H1 (cell line): Measurements from ENCODE around the gene SLC43A3. TPM values are rescaled to one million over a fixed set of nuclear protein-coding genes. Genes with fewer than 3 reads are reported as not detected.

Experiments
- CTCF ChIA-PET: fragments of 300-600 bp; sonication (Branson Sonifier 250); formaldehyde crosslinking; loops from one replicate; lab custom pipeline; 2021; ENCODE audit not compliant: partially characterized antibody; lab: Charles Lee
- POLR2A ChIA-PET: fragments of 300-600 bp; sonication (Branson Sonifier 250); formaldehyde crosslinking; loops from one replicate; lab custom pipeline; 2021; ENCODE audit warnings: inconsistent platforms; ENCODE audit not compliant: partially characterized antibody; lab: Charles Lee
- DNase-seq, 2 experiments: peaks; one replicate each; pipeline versions ENCODE4 v3.0.0 to v3.0.0-alpha.2; 2010 to 2022; ENCODE audit warnings: low spot score in 2 of 2, low read depth in 1 of 2, mixed read lengths in 1 of 2
- FAIRE-seq: peaks from 2 replicates; lab custom pipeline; 2011; peaks lifted over from hg19 to GRCh38; lab: Jason Lieb, UNC
- H2AFZ ChIP-seq: 2 replicates; pipeline ENCODE4 v1.8.1; 2012; ENCODE audit warnings: low read length, inconsistent platforms
- H2AK5ac ChIP-seq: 2 replicates; pipeline ENCODE4 v1.6.1; 2013; ENCODE audit warnings: low read depth, low read length
- H2BK120ac ChIP-seq: replicated peaks from 2 replicates; pipeline ENCODE3; 2013; ENCODE audit warnings: low read depth, low read length, inconsistent platforms
- H2BK12ac ChIP-seq: 2 replicates; pipeline ENCODE4 v1.6.1; 2013; ENCODE audit warnings: low read depth, low read length
- H2BK15ac ChIP-seq: 2 replicates; pipeline ENCODE4 v1.6.1; 2013; ENCODE audit warnings: low read length
- H2BK20ac ChIP-seq: 2 replicates; pipeline ENCODE4 v1.6.1; 2013; ENCODE audit warnings: low read length
- H2BK5ac ChIP-seq: 2 replicates; pipeline ENCODE4 v1.6.1; 2013; ENCODE audit warnings: low read depth, low read length
- H3K14ac ChIP-seq: 2 replicates; pipeline ENCODE4 v1.6.1; 2013; ENCODE audit warnings: inconsistent platforms; ENCODE audit not compliant: insufficient read length
- H3K18ac ChIP-seq: 2 replicates; pipeline ENCODE4 v1.6.1; 2013; ENCODE audit warnings: low read length; ENCODE audit errors: extremely low read depth
- H3K23ac ChIP-seq: 2 replicates; pipeline ENCODE4 v1.6.1; 2013; ENCODE audit warnings: inconsistent platforms; ENCODE audit not compliant: insufficient read length
- H3K23me2 ChIP-seq: 2 replicates; pipeline ENCODE4 v1.6.1; 2013; ENCODE audit warnings: low read depth, low read length
- H3K27ac ChIP-seq: 2 replicates; pipeline ENCODE4 v1.6.1; 2011; ENCODE audit warnings: low read depth, low read length, inconsistent platforms
- H3K27me3 ChIP-seq, 4 experiments: replicated peaks in 1 of 4; 1 replicate in 1 of 4; 2 replicates in 3 of 4; pipeline versions ENCODE4 v1.6.1 to v1.8.1; 2011 to 2013; ENCODE audit warnings: low read length in 3 of 4, mild to moderate bottlenecking in 3 of 4, inconsistent platforms in 2 of 4, mixed read lengths in 2 of 4, moderate library complexity in 1 of 4; ENCODE audit not compliant: control insufficient read depth in 3 of 4, insufficient read depth in 3 of 4; ENCODE audit errors: extremely low read depth in 1 of 4
- H3K36me3 ChIP-seq, 4 experiments: 2 replicates each; pipeline versions ENCODE4 v1.6.1 to v1.8.1; 2011 to 2013; ENCODE audit warnings: mild to moderate bottlenecking in 4 of 4, low read length in 3 of 4, moderate library complexity in 2 of 4, control low read depth in 1 of 4, inconsistent platforms in 1 of 4; ENCODE audit not compliant: insufficient read depth in 4 of 4, control insufficient read depth in 2 of 4
- H3K4ac ChIP-seq: replicated peaks from 2 replicates; pipeline ENCODE3; 2013; ENCODE audit warnings: low read length, low read depth, mixed read lengths, inconsistent platforms; ENCODE audit not compliant: insufficient read length
- H3K4me1 ChIP-seq, 4 experiments: replicated peaks in 1 of 4; 1 replicate in 1 of 4; 2 replicates in 3 of 4; pipeline versions ENCODE4 v1.6.1 to v1.8.1; 2011 to 2013; ENCODE audit warnings: low read length in 3 of 4, inconsistent platforms in 2 of 4, mixed read lengths in 1 of 4; ENCODE audit not compliant: insufficient read depth in 4 of 4, control insufficient read depth in 3 of 4
- H3K4me2 ChIP-seq, 2 experiments: 2 replicates each; pipeline versions ENCODE4 v1.6.1 to v1.8.1; 2011 to 2013; ENCODE audit warnings: low read depth in 2 of 2, low read length in 2 of 2, control low read depth in 1 of 2, inconsistent platforms in 1 of 2, mild to moderate bottlenecking in 1 of 2; ENCODE audit not compliant: insufficient read depth in 1 of 2
- H3K4me3 ChIP-seq, 4 experiments: fragments of 200-600, 300-600 bp in 1 of 4; sonication (generic), shearing (Covaris generic), sonication (Bioruptor Twin) in 1 of 4; 2 replicates each; pipeline versions ENCODE4 v1.5.1 to v1.8.1; 2011 to 2016; ENCODE audit warnings: low read length in 4 of 4, low read depth in 3 of 4, control low read depth in 2 of 4, inconsistent platforms in 2 of 4, mild to moderate bottlenecking in 2 of 4, mixed read lengths in 1 of 4, moderate library complexity in 1 of 4; ENCODE audit not compliant: insufficient read depth in 2 of 4; ENCODE audit errors: extremely low read depth in 1 of 4
- H3K56ac ChIP-seq: replicated peaks from 2 replicates; pipeline ENCODE3; 2013; ENCODE audit warnings: low read depth, mild to moderate bottlenecking, mixed read lengths, low read length, inconsistent platforms; ENCODE audit not compliant: insufficient read length
- H3K79me1 ChIP-seq: 2 replicates; pipeline ENCODE4 v1.6.1; 2013; ENCODE audit warnings: low read depth, low read length, control low read depth
- H3K79me2 ChIP-seq, 2 experiments: 2 replicates each; pipeline versions ENCODE4 v1.6.1 to v1.8.1; 2012 to 2013; ENCODE audit warnings: low read length in 2 of 2, mild to moderate bottlenecking in 2 of 2, inconsistent platforms in 1 of 2; ENCODE audit not compliant: insufficient read depth in 2 of 2, control insufficient read depth in 1 of 2
- H3K9ac ChIP-seq, 4 experiments: replicated peaks in 1 of 4; 1 replicate in 1 of 4; 2 replicates in 3 of 4; pipeline versions ENCODE4 v1.6.1 to v1.8.1; 2011 to 2013; ENCODE audit warnings: low read depth in 3 of 4, low read length in 3 of 4, control low read depth in 2 of 4, mild to moderate bottlenecking in 2 of 4, moderate library complexity in 2 of 4, inconsistent platforms in 1 of 4; ENCODE audit errors: extremely low read depth in 1 of 4
- H3K9me3 ChIP-seq, 2 experiments: 2 replicates each; pipeline versions ENCODE4 v1.6.1 to v1.8.1; 2012 to 2013; ENCODE audit warnings: mild to moderate bottlenecking in 2 of 2, moderate library complexity in 2 of 2, control low read depth in 1 of 2, inconsistent platforms in 1 of 2, low read depth in 1 of 2, low read length in 1 of 2, mixed read lengths in 1 of 2; ENCODE audit not compliant: insufficient read depth in 2 of 2
- H4K20me1 ChIP-seq, 2 experiments: replicated peaks in 1 of 2; 2 replicates each; pipeline versions ENCODE3 to v1.8.1; 2011 to 2013; ENCODE audit warnings: inconsistent platforms in 2 of 2, low read length in 2 of 2, mild to moderate bottlenecking in 1 of 2; ENCODE audit not compliant: insufficient read depth in 2 of 2, control insufficient read depth in 1 of 2
- H4K5ac ChIP-seq: 2 replicates; pipeline ENCODE4 v1.6.1; 2013; ENCODE audit warnings: low read length, low read depth, mixed read lengths, inconsistent platforms; ENCODE audit not compliant: insufficient read length
- H4K8ac ChIP-seq: 2 replicates; pipeline ENCODE4 v1.8.0; 2013; ENCODE audit warnings: mild to moderate bottlenecking, moderate library complexity, low read length, inconsistent platforms; ENCODE audit not compliant: insufficient read depth; ENCODE audit errors: extremely low read depth
- H4K91ac ChIP-seq: replicated peaks from 2 replicates; pipeline ENCODE3; 2013; ENCODE audit warnings: low read length, mixed read lengths, inconsistent platforms; ENCODE audit not compliant: insufficient read length
- BCL11A ChIP-seq, 2 experiments: IDR thresholded peaks; one replicate each; pipeline ENCODE4 v1.6.1; 2011; ENCODE audit warnings: low read depth in 2 of 2, low read length in 2 of 2, mild to moderate bottlenecking in 2 of 2
- CTBP2 ChIP-seq: IDR thresholded peaks from 2 replicates; pipeline ENCODE4 v1.7.0; 2011; ENCODE audit warnings: borderline replicate concordance, mild to moderate bottlenecking, moderate library complexity, mixed read lengths, low read length; ENCODE audit not compliant: insufficient read depth, insufficient read length
- EGR1 ChIP-seq: IDR thresholded peaks from 2 replicates; pipeline ENCODE4 v1.6.1; 2011; ENCODE audit warnings: low read depth, low read length, borderline replicate concordance
- EP300 ChIP-seq, 2 experiments: IDR thresholded peaks; 1 replicate in 1 of 2; 2 replicates in 1 of 2; pipeline ENCODE4 v1.6.1; 2011 to 2012; ENCODE audit warnings: low read depth in 2 of 2, low read length in 2 of 2, mild to moderate bottlenecking in 2 of 2, borderline replicate concordance in 1 of 2, inconsistent platforms in 1 of 2, moderate library complexity in 1 of 2
- RNF2 ChIP-seq: fragments of 200-900, 300-1000 bp; sonication (generic); IDR thresholded peaks from 2 replicates; pipeline ENCODE4 v1.7.1; 2016; ENCODE audit warnings: borderline replicate concordance, low read depth, mild to moderate bottlenecking, antibody characterized with exemption, low read length; ENCODE audit not compliant: poor library complexity, severe bottlenecking; ENCODE audit errors: missing control alignments
- TCF12 ChIP-seq: IDR thresholded peaks from 2 replicates; pipeline ENCODE4 v1.6.1; 2011; ENCODE audit warnings: low read depth, mild to moderate bottlenecking, low read length
- USF2 ChIP-seq: IDR thresholded peaks from 2 replicates; pipeline ENCODE4 v1.6.1; 2011; ENCODE audit warnings: low read length, improper control_type of control experiment
- WGBS, 2 experiments: shearing (Covaris generic) in 1 of 2; methylation state at CpG; one replicate each; pipeline versions ENCODE4 v1.1.6 to v1.1.7; 2013 to 2015; ENCODE audit warnings: low lambda C conversion rate in 2 of 2, mixed read lengths in 2 of 2, inconsistent platforms in 1 of 2, low coverage in 1 of 2, missing lambda C conversion rate in 1 of 2; ENCODE audit not compliant: insufficient replicate concordance in 2 of 2, insufficient coverage in 1 of 2, insufficient read length in 1 of 2; ENCODE audit errors: extremely low coverage in 1 of 2, missing lambda C conversion rate in 1 of 2; 5-methylcytosine and 5-hydroxymethylcytosine counted together
- polyA plus RNA-seq, 7 experiments: library from polyadenylated mRNA; depleted of rRNA in 3 of 7; stranded (reverse) in 5 of 7; unstranded in 2 of 7; fragments of >200 nt in 5 of 7; fragments of 200-250 nt in 2 of 7; gene quantifications; 1 replicate in 5 of 7; 2 replicates in 1 of 7; 4 replicates in 1 of 7; pipeline versions ENCODE4 v1.2.1 to v1.2.3, GENCODE V29; 2011 to 2013; ENCODE audit warnings: missing spikeins in 2 of 7, mixed read lengths in 2 of 7
- total RNA-seq: library from RNA; stranded (reverse); fragmentation: NEBNext Ultra II Directional; extraction: Animal tissue kit (Norgen Biotek cat#: 25700); gene quantifications from 2 replicates; pipeline ENCODE4 v1.2.1, GENCODE V29; 2021

The SLC43A3 gene
- total and polyA plus RNA-seq, 2 of the 8 experiments (the other 6 are each of a cell fraction or from before 2014, with no cell fraction given): 31.8 to 67.8 TPM

DNA sequence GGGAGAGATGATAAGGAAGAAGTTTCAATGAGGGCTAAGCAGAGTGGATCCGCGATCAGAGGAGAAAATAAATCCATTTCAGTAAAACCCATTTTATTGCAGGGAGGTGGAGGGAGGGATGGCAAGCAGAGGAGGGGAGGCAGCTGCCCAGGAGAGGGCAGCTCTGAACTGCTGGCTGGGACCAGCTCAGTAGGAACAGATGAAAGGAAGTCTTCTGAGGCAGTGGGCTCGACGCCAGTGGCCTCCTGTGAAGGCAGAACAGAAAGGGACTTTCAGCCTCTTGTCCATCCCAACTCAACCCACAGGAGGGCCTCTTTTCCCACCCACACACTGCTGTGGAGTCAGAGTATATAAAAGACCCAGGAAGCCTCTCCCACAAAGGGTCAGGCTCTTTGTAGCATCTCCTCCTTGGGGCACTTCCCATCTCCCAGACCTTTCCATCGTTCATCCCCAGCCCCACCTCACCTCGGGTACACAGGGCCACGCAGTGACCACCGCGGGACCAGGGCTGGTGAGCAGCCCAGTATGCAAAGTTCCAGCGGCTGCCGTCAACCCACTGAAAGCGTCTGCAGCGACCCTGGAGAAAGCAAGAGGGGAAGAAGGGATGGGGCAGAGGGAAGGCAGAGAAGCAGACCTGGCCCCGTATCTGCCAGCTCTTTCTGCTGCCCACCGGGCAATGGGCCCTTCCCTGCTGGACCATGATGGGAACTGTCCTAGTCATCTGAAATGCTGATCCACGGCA lies 39.5 kb downstream of the SLC43A3 start:
- H2AK5ac ChIP-seq: no peak overlapping the region
- CTCF ChIA-PET: no interaction called here

More for the DNA sequence above, 39.5 kb downstream of the SLC43A3 start:
- Histone ChIP-seq H3K4me3 (no peak overlapping the region), H3K4me2 (no peak overlapping the region), H2BK12ac (no peak overlapping the region), H2BK5ac (no peak overlapping the region), H3K79me2 (no peaks in the 10 kb centered on the region), H3K79me1 (no peaks in the 10 kb centered on the region; the same call in 1 of the 2 replicates), H2BK20ac (no peak overlapping the region), H2AFZ (no peak overlapping the region), H2BK15ac (no peak overlapping the region), H3K56ac (no peak overlapping the region), H3K18ac (no peak overlapping the region), H3K14ac (no peak overlapping the region), H3K23ac (no peak overlapping the region), H3K27me3 (no peaks in the 10 kb centered on the region), H4K8ac (no peak overlapping the region), H4K5ac (no peak overlapping the region), H3K4ac (no peak overlapping the region), H3K4me1 (no peaks in the 10 kb centered on the region), H3K36me3 (no peaks in the 10 kb centered on the region), H4K91ac (no peak overlapping the region), H3K27ac (no peak overlapping the region), H3K9ac (no peak overlapping the region), H3K9me3 (no peaks in the 10 kb centered on the region), H3K23me2 (no peaks in the 10 kb centered on the region), H4K20me1 (no peaks in the 10 kb centered on the region), H2BK120ac (no peak overlapping the region)
- POLR2A ChIA-PET: no interaction called here
- 86% methylated on average over 15 of the region's 16 CpGs; no CpG with 5 or more reads in 1 of the 2 experiments for WGBS, 2 experiments
- FAIRE-seq (no peak), DNase-seq (no peak)
- TF ChIP-seq EP300 (IDR thresholded peaks at IDR 0.05; ENCODE audit: borderline replicate concordance in 1 of 2, low read depth in 2 of 2, low read length in 2 of 2) (no peak), BCL11A (IDR thresholded peaks at IDR 0.05; ENCODE audit: low read depth in 2 of 2, low read length in 2 of 2) (no peak), TCF12 (no peak), EGR1 (no peak), RNF2 (no peak), USF2 (no peak), CTBP2 (no peak)
